Measurements from ENCODE around the gene SLC50A1. TPM values are rescaled to one million over a fixed set of nuclear protein-coding genes. Genes with fewer than 3 reads are reported as not detected.
"Not testable (repeated sequence)": the region's sequence is repeated elsewhere in the genome, so short reads cannot be mapped to it uniquely, and the experiment has no call there.

The SLC50A1 gene
- total RNA-seq, 2 experiments from 2014 or later: 39.8 to 41.2 TPM

- no peak for ATAC-seq
- H3K27ac Mint-ChIP-seq: no peak overlapping the region
- no peaks in the 10 kb centered on the region for H3K36me3 Mint-ChIP-seq
Measured at GRCh38 chr1:155105604-155106011, 30.0 kb upstream of the SLC50A1 start.

GRCh38 chr1:155106862-155107261, 28.8 kb upstream of the SLC50A1 start:
- no peak for DNase-seq
- Mint-ChIP-seq H3K27me3 (peaks cover 12% of the 10 kb centered on the region), H3K4me3 (no peak overlapping the region), H3K27ac (no peak overlapping the region), H3K36me3 (no peaks in the 10 kb centered on the region), H3K9me3 (ENCODE audit: low read depth) (no peaks in the 10 kb centered on the region), H3K4me1 (no peaks in the 10 kb centered on the region)
- ATAC-seq: no peak
- CTCF ChIA-PET: interaction anchor here (0.6 to 2.4 kb wide), 4 partner anchors 15 to 66 kb away, joined by 3 to 10 read pairs (median 7); partner anchors contain the start of gene KRTCAP2

More at GRCh38 chr1:155105604-155106011, 30.0 kb upstream of the SLC50A1 start:
- CTCF ChIA-PET: interaction anchor here (2.1 kb wide), 1 partner anchor 14 kb away, joined by 7 read pairs; no protein-coding TSS in a partner anchor
- H3K27me3 Mint-ChIP-seq: peaks cover 12% of the 10 kb centered on the region
- H3K4me3 Mint-ChIP-seq: no peak overlapping the region
- no peak for DNase-seq
- H3K4me1 Mint-ChIP-seq: no peaks in the 10 kb centered on the region
- H3K9me3 Mint-ChIP-seq (ENCODE audit: low read depth): no peaks in the 10 kb centered on the region

- no peak for DNase-seq
- ATAC-seq: no peak
- no peaks in the 10 kb centered on the region for H3K9me3 Mint-ChIP-seq (ENCODE audit: low read depth)
- no peaks in the 10 kb centered on the region for H3K4me1 Mint-ChIP-seq
- no peaks in the 10 kb centered on the region for H3K36me3 Mint-ChIP-seq
- no peak overlapping the region for H3K4me3 Mint-ChIP-seq
- CTCF ChIA-PET: interaction anchor here (1.4 to 2.4 kb wide), 4 partner anchors 10 to 65 kb away, joined by 5 to 10 read pairs (median 7); partner anchors contain the start of gene KRTCAP2
- H3K27ac Mint-ChIP-seq: no peak overlapping the region
- H3K27me3 Mint-ChIP-seq: peaks cover 12% of the 10 kb centered on the region
Measured at GRCh38 chr1:155107309-155108264, 28.1 kb upstream of the SLC50A1 start.

- no peak overlapping the region for H3K4me3 Mint-ChIP-seq
- ATAC-seq: no peak
- H3K9me3 Mint-ChIP-seq (ENCODE audit: low read depth): no peaks in the 10 kb centered on the region
- no peaks in the 10 kb centered on the region for H3K4me1 Mint-ChIP-seq
- no peak for DNase-seq
- no peak overlapping the region for H3K27ac Mint-ChIP-seq
- H3K27me3 Mint-ChIP-seq: peaks cover 12% of the 10 kb centered on the region
- CTCF ChIA-PET: interaction anchor here (1.5 to 2.4 kb wide), 2 partner anchors 11 to 58 kb away, joined by 5 to 10 read pairs; no protein-coding TSS in a partner anchor
- no peaks in the 10 kb centered on the region for H3K36me3 Mint-ChIP-seq
Measured at GRCh38 chr1:155108296-155108695, 27.4 kb upstream of the SLC50A1 start.

GRCh38 chr1:155110381-155110780, 25.3 kb upstream of the SLC50A1 start:
- Mint-ChIP-seq H3K27ac (no peak overlapping the region), H3K4me3 (no peak overlapping the region)
- CTCF ChIA-PET: interaction anchor here (1.2 to 2.4 kb wide), 3 partner anchors 19 to 57 kb away, joined by 3 to 8 read pairs (median 6); no protein-coding TSS in a partner anchor

GRCh38 chr1:155110826-155111225, 24.8 kb upstream of the SLC50A1 start:
- Mint-ChIP-seq H3K36me3 (no peaks in the 10 kb centered on the region), H3K27me3 (peaks cover 3% of the 10 kb centered on the region), H3K4me3 (no peak overlapping the region), H3K27ac (no peak overlapping the region), H3K4me1 (no peaks in the 10 kb centered on the region), H3K9me3 (ENCODE audit: low read depth) (no peaks in the 10 kb centered on the region)
- ATAC-seq (no peak), DNase-seq (no peak)
- CTCF ChIA-PET: interaction anchor here (1.2 to 2.4 kb wide), 3 partner anchors 19 to 57 kb away, joined by 3 to 8 read pairs (median 6); no protein-coding TSS in a partner anchor

More at GRCh38 chr1:155110381-155110780, 25.3 kb upstream of the SLC50A1 start:
- DNase-seq: no peak
- Mint-ChIP-seq H3K9me3 (ENCODE audit: low read depth) (no peaks in the 10 kb centered on the region), H3K4me1 (no peaks in the 10 kb centered on the region), H3K27me3 (peaks cover 7% of the 10 kb centered on the region), H3K36me3 (no peaks in the 10 kb centered on the region)
- no peak for ATAC-seq

GRCh38 chr1:155113450-155113980, 22.1 kb upstream of the SLC50A1 start:
- peaks cover 14% of the 10 kb centered on the region for H3K27me3 Mint-ChIP-seq
- no peak for ATAC-seq
- H3K4me1 Mint-ChIP-seq: no peaks in the 10 kb centered on the region
- no peak for DNase-seq
- no peak overlapping the region for H3K27ac Mint-ChIP-seq
- CTCF ChIA-PET: no interaction called here
- no peaks in the 10 kb centered on the region for H3K36me3 Mint-ChIP-seq
- no peak overlapping the region for H3K4me3 Mint-ChIP-seq
- no peaks in the 10 kb centered on the region for H3K9me3 Mint-ChIP-seq (ENCODE audit: low read depth)

- no peak for ATAC-seq
Measured at GRCh38 chr1:155116113-155116764, 19.4 kb upstream of the SLC50A1 start.

GRCh38 chr1:155117610-155118009, 18.0 kb upstream of the SLC50A1 start:
- Mint-ChIP-seq H3K4me1 (no peaks in the 10 kb centered on the region), H3K4me3 (no peak overlapping the region)
- no peak for ATAC-seq

More at GRCh38 chr1:155116113-155116764, 19.4 kb upstream of the SLC50A1 start:
- H3K27ac Mint-ChIP-seq: no peak overlapping the region
- DNase-seq: no peak
- CTCF ChIA-PET: interaction anchor here (0.8 to 0.9 kb wide), 2 partner anchors 15 to 25 kb away, joined by 3 read pairs; no protein-coding TSS in a partner anchor
- H3K4me3 Mint-ChIP-seq: no peak overlapping the region
- H3K4me1 Mint-ChIP-seq: no peaks in the 10 kb centered on the region
- no peaks in the 10 kb centered on the region for H3K36me3 Mint-ChIP-seq
- peaks cover 21% of the 10 kb centered on the region for H3K27me3 Mint-ChIP-seq
- no peaks in the 10 kb centered on the region for H3K9me3 Mint-ChIP-seq (ENCODE audit: low read depth)

GRCh38 chr1:155118090-155118489, 17.6 kb upstream of the SLC50A1 start:
- not testable (repeated sequence) for H3K4me1 Mint-ChIP-seq; H3K36me3 Mint-ChIP-seq; H3K27ac Mint-ChIP-seq; ATAC-seq; H3K4me3 Mint-ChIP-seq; H3K9me3 Mint-ChIP-seq (ENCODE audit: low read depth); DNase-seq
- CTCF ChIA-PET: interaction anchor here (0.7 to 1.0 kb wide), 2 partner anchors 27 to 580 kb away, joined by 3 to 4 read pairs; no protein-coding TSS in a partner anchor
- H3K27me3 Mint-ChIP-seq: peaks cover 29% of the 10 kb centered on the region

More at GRCh38 chr1:155117610-155118009, 18.0 kb upstream of the SLC50A1 start:
- Mint-ChIP-seq H3K27me3 (peaks cover 27% of the 10 kb centered on the region), H3K9me3 (ENCODE audit: low read depth) (no peaks in the 10 kb centered on the region), H3K27ac (no peak overlapping the region), H3K36me3 (no peaks in the 10 kb centered on the region)
- no peak for DNase-seq
- CTCF ChIA-PET: interaction anchor here (0.7 to 1.1 kb wide), 3 partner anchors 21 to 579 kb away, joined by 3 to 6 read pairs (median 4); no protein-coding TSS in a partner anchor

GRCh38 chr1:155120253-155120652, 15.4 kb upstream of the SLC50A1 start:
- H3K9me3 Mint-ChIP-seq (ENCODE audit: low read depth): no peaks in the 10 kb centered on the region

GRCh38 chr1:155121249-155121648, 14.4 kb upstream of the SLC50A1 start:
- H3K27me3 Mint-ChIP-seq: peaks cover 46% of the 10 kb centered on the region
- DNase-seq (no peak), ATAC-seq (no peak)
- H3K36me3 Mint-ChIP-seq: no peaks in the 10 kb centered on the region
- CTCF ChIA-PET: interaction anchor here (0.6 to 1.7 kb wide), 4 partner anchors 24 to 47 kb away, joined by 3 to 5 read pairs (median 4); no protein-coding TSS in a partner anchor
- no peak overlapping the region for H3K27ac Mint-ChIP-seq
- no peak overlapping the region for H3K4me3 Mint-ChIP-seq
- no peaks in the 10 kb centered on the region for H3K9me3 Mint-ChIP-seq (ENCODE audit: low read depth)
- peaks cover 2% of the 10 kb centered on the region for H3K4me1 Mint-ChIP-seq

More at GRCh38 chr1:155120253-155120652, 15.4 kb upstream of the SLC50A1 start:
- Mint-ChIP-seq H3K4me3 (no peak overlapping the region), H3K36me3 (no peaks in the 10 kb centered on the region), H3K27me3 (peaks cover 43% of the 10 kb centered on the region), H3K4me1 (no peaks in the 10 kb centered on the region), H3K27ac (no peak overlapping the region)
- DNase-seq (no peak), ATAC-seq (no peak)
- CTCF ChIA-PET: interaction anchor here (0.8 to 1.4 kb wide), 3 partner anchors 35 to 48 kb away, joined by 3 read pairs; no protein-coding TSS in a partner anchor
